ENCODE data around the gene PDE8B. TPM values are rescaled to one million over a fixed set of nuclear protein-coding genes. Genes with fewer than 3 reads are reported as not detected.

The PDE8B gene
- total RNA-seq, 1 experiment from 2014 or later, result 0.07 TPM

GRCh38 chr5:77343165-77343564 lies 132.7 kb downstream of the PDE8B start:
- Histone ChIP-seq H2BK5ac (ENCODE audit: insufficient read length, low read length) (no peak overlapping the region), H3K4me1 (ENCODE audit: insufficient read depth, low read length) (no peaks in the 10 kb centered on the region), H4K5ac (ENCODE audit: insufficient read length, low read depth, low read length) (no peak overlapping the region), H3K27ac (ENCODE audit: insufficient read length, low read depth, low read length) (no peak overlapping the region), H2BK12ac (ENCODE audit: insufficient read length, low read depth, low read length) (no peak overlapping the region), H2BK120ac (ENCODE audit: low read depth, low read length, poor library complexity, severe bottlenecking) (no peak overlapping the region), H3K27me3 (ENCODE audit: insufficient read depth, low read length) (no peaks in the 10 kb centered on the region), H3K4me2 (ENCODE audit: insufficient read depth, insufficient read length, low read length) (no peak overlapping the region), H2AFZ (ENCODE audit: low read length) (no peak overlapping the region), H2AK5ac (ENCODE audit: insufficient read length, low read length) (no peak overlapping the region), H3K14ac (ENCODE audit: insufficient read depth, low read length) (no peak overlapping the region), H3K23ac (ENCODE audit: insufficient read length, low read depth, low read length) (no peak overlapping the region), H3K23me2 (ENCODE audit: insufficient read length, low read depth, low read length, poor library complexity, severe bottlenecking) (no peaks in the 10 kb centered on the region), H3K9me3 (ENCODE audit: control insufficient read depth, low read depth, low read length) (no peaks in the 10 kb centered on the region), H4K8ac (replicated peaks; ENCODE audit: insufficient read length, low read depth, low read length) (no peak overlapping the region), H4K91ac (ENCODE audit: insufficient read length, low read depth, low read length) (no peak overlapping the region), H2BK15ac (ENCODE audit: low read depth, low read length) (no peak overlapping the region), H4K20me1 (ENCODE audit: control insufficient read depth, insufficient read depth, insufficient read length) (no peaks in the 10 kb centered on the region), H3K56ac (ENCODE audit: insufficient read length, low read depth, low read length) (no peak overlapping the region), H2BK20ac (ENCODE audit: low read depth, low read length, poor library complexity, severe bottlenecking) (no peak overlapping the region), H3T11ph (ENCODE audit: low read length) (no peak overlapping the region), H3K4ac (ENCODE audit: low read depth, low read length) (no peak overlapping the region), H3K79me2 (ENCODE audit: insufficient read depth, low read length) (no peaks in the 10 kb centered on the region), H3K9ac (ENCODE audit: extremely low read depth, insufficient read length, low read length) (no peak overlapping the region), H3K79me1 (ENCODE audit: insufficient read depth, low read depth, low read length, poor library complexity, severe bottlenecking) (no peaks in the 10 kb centered on the region), H3K18ac (ENCODE audit: insufficient read length, low read depth, low read length) (no peak overlapping the region)
- peaks cover 2 to 15% of the 10 kb centered on the region in 2 experiments for H3K4me1 Mint-ChIP-seq
- TF ChIP-seq CTCF (conservative IDR thresholded peaks at IDR 0.05), result no peak
- no peak overlapping the region for H3K4me3 Mint-ChIP-seq
- no peaks in the 10 kb centered on the region for H3K36me3 Mint-ChIP-seq (ENCODE audit: insufficient read depth in 1 of 3, low read depth in 3 of 3)
- H3K9me3 Mint-ChIP-seq, result no peaks in the 10 kb centered on the region
- whole genome bisulfite sequencing (ENCODE audit: extremely low coverage, insufficient read length, low lambda C conversion rate), result no CpG with 5 or more reads among the region's 3 CpGs
- peaks cover 2% of the 10 kb centered on the region; the same call in 1 of the 2 replicates for H3K27me3 Mint-ChIP-seq (ENCODE audit: low read depth)
- H3K27ac Mint-ChIP-seq, result no peak overlapping the region; a peak in 1 of 7 replicates
- no peak for DNase-seq
